GM10847 (cell line): ENCODE results near the gene EGFL7.

Source experiments
- POLR2A ChIP-seq: IDR thresholded peaks from 2 replicates; pipeline ENCODE4 v1.6.1; 2011; ENCODE audit not compliant: insufficient read length; ENCODE audit errors: extremely low read depth

EGFL7 gene

GRCh38 chr9:136690806-136691261 is 28.1 kb downstream of the EGFL7 start:
- no peak for TF ChIP-seq POLR2A

GRCh38 chr9:136691316-136692184 is 28.8 kb downstream of the EGFL7 start:
- no peak for TF ChIP-seq POLR2A

- TF ChIP-seq POLR2A = no peak
Observed at GRCh38 chr9:136692185-136693134, 29.7 kb downstream of the EGFL7 start.

GRCh38 chr9:136693135-136693489 is 30.4 kb downstream of the EGFL7 start:
- no peak for TF ChIP-seq POLR2A

- TF ChIP-seq POLR2A = no peak
Observed at GRCh38 chr9:136693490-136694162, 30.9 kb downstream of the EGFL7 start.

GRCh38 chr9:136694163-136694871 is 31.6 kb downstream of the EGFL7 start:
- TF ChIP-seq POLR2A = no peak

GRCh38 chr9:136694872-136695247 is 32.1 kb downstream of the EGFL7 start:
- TF ChIP-seq POLR2A = no peak

GRCh38 chr9:136695435-136695895 is 32.7 kb downstream of the EGFL7 start:
- TF ChIP-seq POLR2A = no peak

- TF ChIP-seq POLR2A = no peak
Observed at GRCh38 chr9:136695955-136696354, 33.2 kb downstream of the EGFL7 start.

- TF ChIP-seq POLR2A = no peak
Observed at GRCh38 chr9:136696502-136696901, 33.8 kb downstream of the EGFL7 start.

GRCh38 chr9:136697146-136697820 is 34.6 kb downstream of the EGFL7 start:
- no peak for TF ChIP-seq POLR2A

GRCh38 chr9:136697821-136698526 is 35.3 kb downstream of the EGFL7 start:
- no peak for TF ChIP-seq POLR2A

GRCh38 chr9:136698635-136699246 is 36.0 kb downstream of the EGFL7 start:
- no peak for TF ChIP-seq POLR2A
